GM21619 (cell line): ENCODE data around the gene LCN15.
"Not testable (repeated sequence)": the region's sequence is repeated elsewhere in the genome, so short reads cannot be mapped to it uniquely, and the experiment has no call there.

Experiments used
- ATAC-seq: cut with Tn5 transposase; IDR thresholded peaks from one replicate; pipeline ENCODE4 v1.9.1; 2021; ENCODE audit not compliant: unreplicated experiment

Gene LCN15

GRCh38 chr9:136723362-136723976 lies 40.8 kb downstream of the LCN15 start:
- no peak for ATAC-seq

GRCh38 chr9:136722969-136723356 lies 41.4 kb downstream of the LCN15 start:
- no peak for ATAC-seq

GRCh38 chr9:136722093-136722968 lies 42.0 kb downstream of the LCN15 start:
- no peak for ATAC-seq

GRCh38 chr9:136721339-136722092 lies 42.8 kb downstream of the LCN15 start:
- no peak for ATAC-seq

GRCh38 chr9:136720898-136721338 lies 43.4 kb downstream of the LCN15 start:
- ATAC-seq = no peak

- no peak for ATAC-seq
These were observed 43.9 kb downstream of the LCN15 start for GRCh38 chr9:136720251-136720897.

GRCh38 chr9:136719195-136719880 lies 45.0 kb downstream of the LCN15 start:
- ATAC-seq = no peak

GRCh38 chr9:136718345-136719194 lies 45.7 kb downstream of the LCN15 start:
- no peak for ATAC-seq

- ATAC-seq = no peak
These were observed 46.9 kb downstream of the LCN15 start for GRCh38 chr9:136717399-136717798.

GRCh38 chr9:136714893-136715274 lies 49.4 kb downstream of the LCN15 start:
- ATAC-seq = no peak

- ATAC-seq = no peak
These were observed 50.0 kb downstream of the LCN15 start for GRCh38 chr9:136714096-136714892.

- ATAC-seq = no peak
These were observed 50.8 kb downstream of the LCN15 start for GRCh38 chr9:136713550-136713949.

GRCh38 chr9:136712690-136713544 lies 51.4 kb downstream of the LCN15 start:
- no peak for ATAC-seq

- no peak for ATAC-seq
These were observed 52.3 kb downstream of the LCN15 start, which contains the start of gene DIPK1B for GRCh38 chr9:136711751-136712689. Gene DIPK1B (plus strand): TSS chr9:136712572. CDS start chr9:136712666, 94 bp downstream.

- not testable (repeated sequence) for ATAC-seq
These were observed 53.1 kb downstream of the LCN15 start for GRCh38 chr9:136711219-136711648.

GRCh38 chr9:136710543-136710942 lies 53.8 kb downstream of the LCN15 start:
- ATAC-seq = no peak
